Choroid plexus epithelial cell (primary cell): ENCODE measurements around the gene HMGB2.
A peak's percentile ranks its signal among the peaks of the same experiment; 100 is the strongest.

ENCODE experiments used
- DNase-seq: peaks from one replicate; pipeline ENCODE4 v3.0.0-alpha.2; 2010; ENCODE audit warnings: low read depth
- H3K4me3 ChIP-seq: 2 replicates; pipeline ENCODE4 v1.5.1; 2011; ENCODE audit warnings: low read depth, mild to moderate bottlenecking, control low read depth, low read length, moderate library complexity
- CTCF ChIP-seq: conservative IDR thresholded peaks from 2 replicates; pipeline ENCODE4 v1.5.1; 2011; ENCODE audit warnings: low read depth, mild to moderate bottlenecking, control low read depth, inconsistent platforms, low read length, moderate library complexity

HMGB2 gene

GRCh38 chr4:173328236-173328901, 5.8 kb downstream of the HMGB2 start:
- no peak for DNase-seq
- no peak for TF ChIP-seq CTCF
- no peak overlapping the region for H3K4me3 ChIP-seq

GRCh38 chr4:173325007-173325736, 9.0 kb downstream of the HMGB2 start:
- TF ChIP-seq CTCF, result no peak
- DNase-seq, result no peak

GRCh38 chr4:173319696-173320095, 14.5 kb downstream of the HMGB2 start:
- DNase-seq, result peak; percentile 70
- TF ChIP-seq CTCF, result no peak

More at GRCh38 chr4:173325007-173325736, 9.0 kb downstream of the HMGB2 start:
- no peak overlapping the region for H3K4me3 ChIP-seq

GRCh38 chr4:173318648-173319211, 15.4 kb downstream of the HMGB2 start:
- H3K4me3 ChIP-seq, result no peak overlapping the region
- DNase-seq, result peak; percentile 70
- TF ChIP-seq CTCF, result peak; percentile 36

More at GRCh38 chr4:173319696-173320095, 14.5 kb downstream of the HMGB2 start:
- H3K4me3 ChIP-seq, result no peak overlapping the region

- DNase-seq, result no peak
- no peak overlapping the region for H3K4me3 ChIP-seq
- TF ChIP-seq CTCF, result no peak
Measured at GRCh38 chr4:173318240-173318639, 15.9 kb downstream of the HMGB2 start.

GRCh38 chr4:173317004-173317403, 17.2 kb downstream of the HMGB2 start:
- H3K4me3 ChIP-seq, result no peak overlapping the region
- DNase-seq, result peak; percentile 15
- TF ChIP-seq CTCF, result peak; percentile 37

- TF ChIP-seq CTCF, result no peak
- DNase-seq, result no peak
- no peak overlapping the region for H3K4me3 ChIP-seq
Measured at GRCh38 chr4:173316060-173316459, 18.1 kb downstream of the HMGB2 start.
